Kidney (tissue), 14 donors: ENCODE measurements around the gene ENOX1. TPM values are rescaled to one million over a fixed set of nuclear protein-coding genes. Genes with fewer than 3 reads are reported as not detected.

Source experiments
- DNase-seq, 5 donors: peaks; one replicate each; pipeline ENCODE4 v3.0.0-alpha.2; 2013 to 2020
- FAIRE-seq: peaks from 2 replicates; lab custom pipeline; 2012; peaks lifted over from hg19 to GRCh38; lab: Jason Lieb, UNC
- H3K27ac ChIP-seq, 2 donors: one replicate each; pipeline ENCODE4 v1.7.0; 2013; ENCODE audit warnings: low read depth in 2 of 2, low read length in 2 of 2, inconsistent platforms in 1 of 2
- H3K27me3 ChIP-seq: one replicate; pipeline ENCODE4 v1.7.1; 2013; ENCODE audit warnings: low read length, inconsistent platforms; ENCODE audit not compliant: control insufficient read depth, insufficient read depth
- H3K36me3 ChIP-seq, 3 donors: one replicate each; pipeline versions ENCODE4 v1.7.0 to v1.7.1; 2013; ENCODE audit warnings: low read length in 3 of 3, control low read depth in 1 of 3, inconsistent platforms in 1 of 3; ENCODE audit not compliant: insufficient read depth in 3 of 3, control insufficient read depth in 2 of 3
- H3K4me1 ChIP-seq, 3 donors: one replicate each; pipeline versions ENCODE4 v1.7.0 to v1.7.1; 2013; ENCODE audit warnings: low read length in 3 of 3, inconsistent platforms in 1 of 3, low read depth in 1 of 3; ENCODE audit not compliant: control insufficient read depth in 2 of 3, insufficient read depth in 2 of 3
- H3K4me3 ChIP-seq, 3 donors: one replicate each; pipeline versions ENCODE4 v1.7.0 to v1.8.1; 2013; ENCODE audit warnings: low read length in 3 of 3, control low read depth in 1 of 3, inconsistent platforms in 1 of 3
- H3K9ac ChIP-seq, 3 donors: one replicate each; pipeline versions ENCODE4 v1.7.0 to v1.7.1; 2013; ENCODE audit warnings: low read length in 3 of 3, control low read depth in 1 of 3, inconsistent platforms in 1 of 3
- H3K9me3 ChIP-seq, 3 donors: one replicate each; pipeline versions ENCODE4 v1.7.0 to v1.7.1; 2013; ENCODE audit warnings: low read length in 3 of 3, control low read depth in 1 of 3, inconsistent platforms in 1 of 3; ENCODE audit not compliant: control insufficient read depth in 2 of 3, insufficient read depth in 1 of 3
- CTCF ChIP-seq: IDR thresholded peaks from 3 replicates; pipeline ENCODE4 v1.5.1; 2012; ENCODE audit warnings: mild to moderate bottlenecking, moderate library complexity, borderline replicate concordance; ENCODE audit not compliant: insufficient read depth; ENCODE audit errors: extremely low read depth
- intact Hi-C: fragments of 100-400 bp; cut with DNase I; formaldehyde crosslinking; loops from one replicate; pipeline ENCODE4 v1.11.1; 2022
- polyA plus RNA-seq: library from polyadenylated mRNA; stranded (reverse); fragments of 350-450 nt; fragmentation: Illumina TruSeq; extraction: RNeasy Lipid Tissue Mini Kit (QIAGEN cat#74804); gene quantifications from one replicate; pipeline ENCODE4 v1.2.3, GENCODE V29; 2014; ENCODE audit warnings: low read depth, low replicate concordance; ENCODE audit not compliant: insufficient read depth
- total RNA-seq: library from RNA; stranded (reverse); fragmentation: NEBNext Ultra II Directional; extraction: Animal tissue kit (Norgen Biotek cat#: 25700); gene quantifications from one replicate; pipeline ENCODE4 v1.2.1, GENCODE V29; 2021
- donor health status: control.
- donor health status: control.
- donor health status: control.
- donor health status: control.
- donor health status: control.
- donor health status: DM: yes; HTN: yes; CAD: no.
- donor health status: Normal renal cell carcinoma (clear cell type).

Gene ENOX1
- total and polyA plus RNA-seq, 2 donors from 2014 or later = 4.9 to 6.8 TPM

GRCh38 chr13:43445668-43446067 lies 341.1 kb downstream of the ENOX1 start:
- Histone ChIP-seq H3K36me3 (no peaks in the 10 kb centered on the region), H3K27ac (no peak overlapping the region), H3K4me3 (no peak overlapping the region), H3K4me1 (no peaks in the 10 kb centered on the region), H3K9me3 (no peaks in the 10 kb centered on the region), H3K9ac (no peak overlapping the region), H3K27me3 (no peaks in the 10 kb centered on the region)
- intact Hi-C loops = no loop called here
- no peak for DNase-seq
- no peak for FAIRE-seq
- TF ChIP-seq CTCF = no peak

- H3K4me1 ChIP-seq = no peaks in the 10 kb centered on the region
- DNase-seq = no peak
- no peak overlapping the region for H3K9ac ChIP-seq
- no peaks in the 10 kb centered on the region for H3K27me3 ChIP-seq
- no peak for TF ChIP-seq CTCF
- no peak overlapping the region for H3K4me3 ChIP-seq
- H3K36me3 ChIP-seq = no peaks in the 10 kb centered on the region
- no peaks in the 10 kb centered on the region for H3K9me3 ChIP-seq
- intact Hi-C loops = no loop called here
- no peak for FAIRE-seq
- no peak overlapping the region for H3K27ac ChIP-seq
These were observed 342.7 kb downstream of the ENOX1 start for GRCh38 chr13:43444081-43444480.

GRCh38 chr13:43441899-43442499 lies 344.8 kb downstream of the ENOX1 start:
- no peaks in the 10 kb centered on the region for H3K36me3 ChIP-seq
- intact Hi-C loops = no loop called here
- H3K4me1 ChIP-seq = no peaks in the 10 kb centered on the region
- FAIRE-seq (no peak), DNase-seq (no peak)
- H3K9me3 ChIP-seq = no peaks in the 10 kb centered on the region
- H3K27me3 ChIP-seq = no peaks in the 10 kb centered on the region
- TF ChIP-seq CTCF = no peak
- no peak overlapping the region for H3K4me3 ChIP-seq
- H3K9ac ChIP-seq = no peak overlapping the region
- H3K27ac ChIP-seq = no peak overlapping the region

- Histone ChIP-seq H3K9ac (no peak overlapping the region), H3K9me3 (no peaks in the 10 kb centered on the region), H3K27ac (no peak overlapping the region), H3K4me3 (no peak overlapping the region), H3K4me1 (no peaks in the 10 kb centered on the region), H3K36me3 (no peaks in the 10 kb centered on the region), H3K27me3 (no peaks in the 10 kb centered on the region)
- FAIRE-seq (no peak), DNase-seq (no peak)
- intact Hi-C loops = no loop called here
- no peak for TF ChIP-seq CTCF
These were observed 345.3 kb downstream of the ENOX1 start for GRCh38 chr13:43441464-43441863.
